Effector memory CD4-positive, alpha-beta T cell (primary cell): ENCODE measurements around the gene TRAPPC10.

ENCODE experiments used
- DNase-seq, 3 donors: peaks; one replicate each; pipeline ENCODE4 v3.0.0-alpha.2; 2020
- H3K27ac ChIP-seq: 2 replicates; pipeline ENCODE4 v1.7.0; 2013; ENCODE audit warnings: mild to moderate bottlenecking, low read length, moderate library complexity; ENCODE audit not compliant: insufficient read depth, poor library complexity, severe bottlenecking
- H3K27me3 ChIP-seq: replicated peaks from 2 replicates; pipeline ENCODE4 v1.7.0; 2013; ENCODE audit warnings: mild to moderate bottlenecking, low read length; ENCODE audit not compliant: insufficient read depth, control insufficient read depth, poor library complexity, severe bottlenecking
- H3K36me3 ChIP-seq: 2 replicates; pipeline ENCODE4 v1.7.0; 2013; ENCODE audit warnings: mild to moderate bottlenecking, low read length, moderate library complexity; ENCODE audit not compliant: control insufficient read depth, insufficient read depth
- H3K4me1 ChIP-seq: 2 replicates; pipeline ENCODE4 v1.7.0; 2013; ENCODE audit warnings: low read length, mild to moderate bottlenecking; ENCODE audit not compliant: control insufficient read depth, insufficient read depth, poor library complexity, severe bottlenecking
- H3K4me3 ChIP-seq: 2 replicates; pipeline ENCODE4 v1.7.0; 2013; ENCODE audit warnings: low read length, low read depth, mild to moderate bottlenecking; ENCODE audit not compliant: insufficient read depth, poor library complexity, severe bottlenecking
- H3K9me3 ChIP-seq: 2 replicates; pipeline ENCODE4 v1.7.0; 2013; ENCODE audit warnings: mild to moderate bottlenecking, low read length, moderate library complexity; ENCODE audit not compliant: control insufficient read depth

TRAPPC10 gene

GRCh38 chr21:44051462-44051941, 39.4 kb downstream of the TRAPPC10 start:
- H3K4me3 ChIP-seq: no peak overlapping the region
- no peak overlapping the region for H3K27ac ChIP-seq
- no peaks in the 10 kb centered on the region for H3K9me3 ChIP-seq
- peaks cover 56% of the 10 kb centered on the region for H3K36me3 ChIP-seq
- no peaks in the 10 kb centered on the region for H3K27me3 ChIP-seq
- no peak for DNase-seq
- no peaks in the 10 kb centered on the region for H3K4me1 ChIP-seq

GRCh38 chr21:44052071-44052829, 40.1 kb downstream of the TRAPPC10 start:
- DNase-seq: no peak

GRCh38 chr21:44052830-44053226, 40.7 kb downstream of the TRAPPC10 start:
- H3K36me3 ChIP-seq: peaks cover 50% of the 10 kb centered on the region
- H3K4me3 ChIP-seq: no peak overlapping the region
- H3K27me3 ChIP-seq: no peaks in the 10 kb centered on the region
- H3K9me3 ChIP-seq: no peaks in the 10 kb centered on the region
- no peak for DNase-seq
- peaks cover under 1% of the 10 kb centered on the region for H3K4me1 ChIP-seq
- no peak overlapping the region for H3K27ac ChIP-seq

More at GRCh38 chr21:44052071-44052829, 40.1 kb downstream of the TRAPPC10 start:
- Histone ChIP-seq H3K27ac (no peak overlapping the region), H3K36me3 (peaks cover 54% of the 10 kb centered on the region), H3K27me3 (no peaks in the 10 kb centered on the region), H3K9me3 (no peaks in the 10 kb centered on the region), H3K4me3 (no peak overlapping the region), H3K4me1 (no peaks in the 10 kb centered on the region)

- Histone ChIP-seq H3K27ac (no peak overlapping the region), H3K27me3 (no peaks in the 10 kb centered on the region), H3K4me1 (peaks cover 8% of the 10 kb centered on the region), H3K4me3 (no peak overlapping the region), H3K36me3 (peaks cover 46% of the 10 kb centered on the region), H3K9me3 (no peaks in the 10 kb centered on the region)
- DNase-seq: no peak
Observed at GRCh38 chr21:44053567-44053966, 41.5 kb downstream of the TRAPPC10 start.

- H3K4me3 ChIP-seq: no peak overlapping the region
- H3K36me3 ChIP-seq: peaks cover 42% of the 10 kb centered on the region
- DNase-seq: no peak
- H3K4me1 ChIP-seq: peaks cover 10% of the 10 kb centered on the region
- H3K9me3 ChIP-seq: no peaks in the 10 kb centered on the region
- H3K27ac ChIP-seq: no peak overlapping the region
- H3K27me3 ChIP-seq: no peaks in the 10 kb centered on the region
Observed at GRCh38 chr21:44054710-44055109, 42.6 kb downstream of the TRAPPC10 start.

- DNase-seq: no peak
- Histone ChIP-seq H3K36me3 (peaks cover 46% of the 10 kb centered on the region), H3K4me1 (peaks cover 10% of the 10 kb centered on the region), H3K27ac (no peak overlapping the region), H3K4me3 (no peak overlapping the region), H3K27me3 (no peaks in the 10 kb centered on the region), H3K9me3 (no peaks in the 10 kb centered on the region)
Observed at GRCh38 chr21:44057055-44057454, 44.9 kb downstream of the TRAPPC10 start.

GRCh38 chr21:44057960-44058651, 46.0 kb downstream of the TRAPPC10 start:
- H3K27me3 ChIP-seq: no peaks in the 10 kb centered on the region
- DNase-seq: peak in 2 of 3 donors; percentile 20 to 27
- peak overlapping the region; percentile 46 for H3K27ac ChIP-seq
- H3K4me1 ChIP-seq: peaks cover 10% of the 10 kb centered on the region
- H3K4me3 ChIP-seq: peak overlapping the region; percentile 24
- no peaks in the 10 kb centered on the region for H3K9me3 ChIP-seq
- peaks cover 44% of the 10 kb centered on the region for H3K36me3 ChIP-seq

GRCh38 chr21:44058652-44058964, 46.5 kb downstream of the TRAPPC10 start:
- peaks cover 44% of the 10 kb centered on the region for H3K36me3 ChIP-seq
- H3K4me1 ChIP-seq: peaks cover 10% of the 10 kb centered on the region
- no peak overlapping the region for H3K4me3 ChIP-seq
- no peak for DNase-seq
- peak overlapping the region; percentile 46 for H3K27ac ChIP-seq
- no peaks in the 10 kb centered on the region for H3K27me3 ChIP-seq
- H3K9me3 ChIP-seq: no peaks in the 10 kb centered on the region

GRCh38 chr21:44058981-44059380, 46.9 kb downstream of the TRAPPC10 start:
- no peak overlapping the region for H3K27ac ChIP-seq
- H3K36me3 ChIP-seq: peaks cover 45% of the 10 kb centered on the region
- H3K27me3 ChIP-seq: no peaks in the 10 kb centered on the region
- H3K9me3 ChIP-seq: no peaks in the 10 kb centered on the region
- peaks cover 10% of the 10 kb centered on the region for H3K4me1 ChIP-seq
- no peak for DNase-seq
- H3K4me3 ChIP-seq: no peak overlapping the region

GRCh38 chr21:44059710-44060109, 47.6 kb downstream of the TRAPPC10 start:
- H3K9me3 ChIP-seq: no peaks in the 10 kb centered on the region
- H3K4me3 ChIP-seq: no peak overlapping the region
- peaks cover 47% of the 10 kb centered on the region for H3K36me3 ChIP-seq

More at GRCh38 chr21:44059710-44060109, 47.6 kb downstream of the TRAPPC10 start:
- DNase-seq: no peak
- no peak overlapping the region for H3K27ac ChIP-seq
- H3K4me1 ChIP-seq: peaks cover 11% of the 10 kb centered on the region
- no peaks in the 10 kb centered on the region for H3K27me3 ChIP-seq
